ENCODE data around the gene CD101. TPM values are rescaled to one million over a fixed set of nuclear protein-coding genes. Genes with fewer than 3 reads are reported as not detected.

The CD101 gene
- total RNA-seq, 2 experiments from 2014 or later = not detected

- H3K36me3 ChIP-seq (ENCODE audit: insufficient read depth, low read length) = peaks cover 39% of the 10 kb centered on the region
- H3K4me2 ChIP-seq (ENCODE audit: low read length) = peak within 1 kb of the TSS; percentile 91
- H3K9me3 ChIP-seq (ENCODE audit: low read length) = no peaks in the 10 kb centered on the region
- peaks cover 44% of the 10 kb centered on the region for H3K4me1 ChIP-seq (ENCODE audit: insufficient read depth, low read length, poor library complexity, severe bottlenecking)
- ChIA-PET POLR2A (interaction anchor here (0.6 to 2.4 kb wide), 21 partner anchors 9 to 1900 kb away, joined by 3 to 8 read pairs (median 3); partner anchors contain the start of gene MAN1A2), CTCF (ENCODE audit: unreplicated experiment) (interaction anchor here (1.1 to 1.2 kb wide), 2 partner anchors 11 to 309 kb away, joined by 3 to 4 read pairs; no protein-coding TSS in a partner anchor)
- no peaks in the 10 kb centered on the region for H3K9me2 ChIP-seq (ENCODE audit: insufficient read depth, low read length)
- peak within 1 kb of the TSS; percentile 71 for H2AFZ ChIP-seq (ENCODE audit: low read length)
- H4K20me1 ChIP-seq (ENCODE audit: insufficient read depth, low read length) = peaks cover 6% of the 10 kb centered on the region; the same call in 1 of the 2 replicates
- peak within 1 kb of the TSS; percentile 90 for H3K4me3 ChIP-seq (ENCODE audit: low read depth, low read length, poor library complexity, severe bottlenecking)
- no TSS peak for BruUV-seq (replicated peaks)
- H3K27ac ChIP-seq (ENCODE audit: low read depth, low read length, poor library complexity, severe bottlenecking) = peak within 1 kb of the TSS; percentile 97
- peak; percentile 99 for DNase-seq (ENCODE audit: low spot score)
- peaks cover 62% of the 10 kb centered on the region for H3K79me2 ChIP-seq (ENCODE audit: insufficient read depth, low read depth, low read length)
- TF ChIP-seq EZH2phosphoT487 (IDR thresholded peaks at IDR 0.05; ENCODE audit: borderline replicate concordance, low read depth, low read length) (no peak), CTCF (conservative IDR thresholded peaks at IDR 0.05; ENCODE audit: low read length) (0 out of 2 replicates have a peak, but pooled peaks have one; percentile 21)
- intact Hi-C loops (cut with micrococcal nuclease; ENCODE audit: unreplicated experiment) = loop anchor here (2.0 to 10.0 kb wide), 4 partner anchors 243 to 865 kb away; partner anchors contain the start of genes GDAP2, MAN1A2 and WDR3
Observed at GRCh38 chr1:117059678-117060440, 58.3 kb downstream of the CD101 start, which contains the start of gene TTF2. TSS of gene TTF2 (plus strand) at chr1:117060326. CDS start at chr1:117060347, 21 bp downstream.

GRCh38 chr1:117060441-117061317, 59.1 kb downstream of the CD101 start:
- POLR2A ChIA-PET = interaction anchor here (0.5 to 2.4 kb wide), 23 partner anchors 8 to 1899 kb away, joined by 3 to 8 read pairs (median 4); partner anchors contain the start of gene MAN1A2
- Histone ChIP-seq H4K20me1 (ENCODE audit: insufficient read depth, low read length) (peaks cover 6% of the 10 kb centered on the region; the same call in 1 of the 2 replicates), H3K27ac (ENCODE audit: low read depth, low read length, poor library complexity, severe bottlenecking) (peak overlapping the region; percentile 62), H3K4me1 (ENCODE audit: insufficient read depth, low read length, poor library complexity, severe bottlenecking) (peaks cover 44% of the 10 kb centered on the region), H3K4me2 (ENCODE audit: low read length) (peak overlapping the region; percentile 66), H3K36me3 (ENCODE audit: insufficient read depth, low read length) (peaks cover 47% of the 10 kb centered on the region), H3K79me2 (ENCODE audit: insufficient read depth, low read depth, low read length) (peaks cover 64% of the 10 kb centered on the region), H3K9me3 (ENCODE audit: low read length) (no peaks in the 10 kb centered on the region), H3K4me3 (ENCODE audit: low read depth, low read length, poor library complexity, severe bottlenecking) (peak overlapping the region; percentile 90), H3K9me2 (ENCODE audit: insufficient read depth, low read length) (no peaks in the 10 kb centered on the region), H2AFZ (ENCODE audit: low read length) (peak overlapping the region; percentile 71; the same call in 1 of the 2 replicates)
- peak; percentile 34 for DNase-seq (ENCODE audit: low spot score)
- CTCF ChIA-PET (ENCODE audit: unreplicated experiment) = interaction anchor here (1.1 to 1.2 kb wide), 2 partner anchors 11 to 308 kb away, joined by 3 to 4 read pairs; no protein-coding TSS in a partner anchor
- intact Hi-C loops (cut with micrococcal nuclease; ENCODE audit: unreplicated experiment) = loop anchor here (5.0 to 10.0 kb wide), 2 partner anchors 307 to 864 kb away; partner anchors contain the start of genes GDAP2, MAN1A2 and WDR3
- TF ChIP-seq EZH2phosphoT487 (IDR thresholded peaks at IDR 0.05; ENCODE audit: borderline replicate concordance, low read depth, low read length) (no peak), CTCF (conservative IDR thresholded peaks at IDR 0.05; ENCODE audit: low read length) (no peak)
- TSS peak; percentile 70 for BruUV-seq (replicated peaks)
